HG02943 (cell line): ENCODE measurements around the gene CDCA3.

Experiments
- ATAC-seq: cut with Tn5 transposase; IDR thresholded peaks from one replicate; pipeline ENCODE4 v1.9.1; 2021; ENCODE audit warnings: mild to moderate bottlenecking, low read depth, moderate library complexity; ENCODE audit not compliant: unreplicated experiment

The CDCA3 gene

DNA sequence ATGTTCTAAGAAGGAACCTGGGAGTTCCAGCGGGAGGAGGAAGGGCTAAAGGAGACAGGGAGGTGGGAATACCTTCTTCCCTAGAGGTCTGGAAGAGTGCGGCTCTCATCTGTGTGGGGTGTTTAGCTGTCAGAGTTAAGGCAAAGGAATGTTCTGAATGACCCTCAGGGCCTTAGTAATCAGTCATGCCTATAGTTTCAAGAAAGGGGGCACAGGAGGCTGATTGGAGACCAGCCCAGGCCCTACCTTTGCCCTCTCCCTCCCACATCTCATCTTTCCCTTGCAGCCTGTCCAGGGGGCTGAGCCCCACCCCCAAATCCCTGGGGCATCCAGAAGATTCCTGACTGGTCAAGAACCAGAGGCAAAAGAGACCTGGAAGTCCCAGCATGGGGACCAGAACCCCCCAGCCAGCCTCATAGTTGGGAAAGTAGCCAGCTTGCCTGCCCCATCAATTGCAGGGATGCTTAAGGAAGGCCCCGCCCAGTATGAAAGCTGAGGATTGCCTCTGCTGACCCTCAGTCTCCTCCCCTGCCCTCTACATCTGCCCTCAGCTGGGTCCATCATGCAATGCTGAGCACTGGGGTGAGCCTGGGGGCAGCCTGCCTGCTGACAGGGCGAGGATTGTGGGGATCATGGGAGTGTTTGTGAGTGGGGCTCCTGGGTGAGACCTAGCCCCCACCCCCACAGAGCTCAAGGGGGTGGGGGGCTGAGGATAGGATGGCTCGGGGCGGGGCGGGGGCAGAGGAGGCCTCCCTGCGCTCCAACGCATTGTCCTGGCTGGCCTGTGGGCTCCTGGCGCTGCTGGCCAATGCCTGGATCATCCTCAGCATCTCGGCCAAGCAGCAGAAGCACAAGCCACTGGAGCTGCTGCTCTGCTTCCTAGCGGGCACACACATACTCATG, 27.7 kb downstream of the CDCA3 start:
- no peak for ATAC-seq

DNA sequence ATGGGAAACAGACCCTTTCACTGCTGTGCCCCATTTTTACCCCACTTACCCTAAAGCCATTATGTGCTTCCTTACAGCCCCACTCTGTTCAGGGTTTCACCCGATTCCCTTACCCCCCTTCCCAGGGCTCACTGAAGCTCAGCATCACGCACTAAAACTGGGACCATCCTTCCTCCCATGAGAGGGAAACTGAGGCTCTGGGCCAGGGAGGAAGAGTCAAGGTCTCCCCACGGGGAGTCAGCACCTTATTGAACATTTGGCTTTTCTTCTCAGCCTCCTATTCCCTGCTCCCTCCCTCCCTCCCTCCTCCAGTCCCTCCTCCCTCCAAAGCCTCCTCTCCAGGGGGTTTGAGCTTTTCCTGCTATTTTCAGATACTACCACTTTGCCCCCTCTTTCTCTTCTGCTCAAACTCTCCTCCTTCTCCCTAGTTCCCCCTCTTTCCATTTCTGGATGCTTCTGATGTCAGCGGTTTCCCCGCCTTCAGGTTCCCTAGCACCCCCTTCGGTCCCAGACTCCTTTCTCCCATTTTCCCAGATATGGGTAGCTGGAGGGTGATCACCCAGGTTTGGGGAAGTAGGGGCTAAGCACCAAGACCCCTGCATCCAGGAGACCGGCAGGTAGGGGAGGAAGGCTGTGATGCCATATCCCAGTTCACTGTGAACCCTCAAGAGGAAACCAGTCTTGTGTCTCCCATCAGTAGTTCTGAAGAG, 28.5 kb downstream of the CDCA3 start:
- no peak for ATAC-seq

DNA sequence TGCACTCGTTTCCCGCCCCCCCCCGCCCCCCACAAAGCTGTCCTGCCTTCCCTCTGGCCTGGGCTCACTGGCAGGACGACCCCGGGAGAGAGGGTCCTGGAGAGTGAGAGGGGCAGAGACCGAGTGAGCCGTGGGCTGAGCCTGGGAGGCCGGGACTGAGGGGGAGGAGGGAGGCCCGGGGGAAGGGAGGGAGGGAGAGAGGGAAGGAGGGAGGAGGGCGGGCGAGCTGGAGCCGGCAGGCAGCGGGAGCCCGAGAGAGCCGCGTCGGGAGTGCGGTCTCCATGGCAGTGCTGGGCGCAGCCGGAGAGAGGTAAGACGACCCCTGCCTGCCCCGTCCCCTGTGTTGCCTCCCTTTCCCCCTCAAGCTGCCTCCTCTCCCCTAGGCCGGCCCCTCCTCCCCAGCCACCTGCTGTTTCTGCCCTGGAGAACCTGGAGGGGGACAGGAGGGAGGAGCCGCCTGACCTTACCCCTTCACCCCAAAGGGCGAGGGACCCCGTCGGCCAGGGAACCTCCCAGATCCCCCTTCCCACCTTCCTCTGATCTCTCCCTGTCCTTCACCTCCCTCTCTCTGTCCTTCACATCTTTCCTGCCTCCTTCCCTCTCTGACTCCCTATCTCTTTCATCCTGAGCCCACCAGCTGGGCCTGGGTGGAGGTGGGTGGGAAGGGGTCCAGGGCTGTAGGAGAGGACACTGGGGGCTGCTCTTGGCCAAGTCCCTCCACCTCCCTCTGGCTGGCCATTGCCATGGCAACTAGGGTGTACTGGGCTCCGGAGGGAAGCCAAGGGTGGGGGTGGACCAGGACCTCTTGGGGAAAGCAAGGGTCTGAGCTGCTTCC, 29.3 kb downstream of the CDCA3 start, which contains the start of gene GPR162:
GPR162 (plus strand) TSS at position 231 of the 835 bp plus-strand sequence. CDS start 2,078 bp downstream, outside the sequence.
- ATAC-seq: no peak

DNA sequence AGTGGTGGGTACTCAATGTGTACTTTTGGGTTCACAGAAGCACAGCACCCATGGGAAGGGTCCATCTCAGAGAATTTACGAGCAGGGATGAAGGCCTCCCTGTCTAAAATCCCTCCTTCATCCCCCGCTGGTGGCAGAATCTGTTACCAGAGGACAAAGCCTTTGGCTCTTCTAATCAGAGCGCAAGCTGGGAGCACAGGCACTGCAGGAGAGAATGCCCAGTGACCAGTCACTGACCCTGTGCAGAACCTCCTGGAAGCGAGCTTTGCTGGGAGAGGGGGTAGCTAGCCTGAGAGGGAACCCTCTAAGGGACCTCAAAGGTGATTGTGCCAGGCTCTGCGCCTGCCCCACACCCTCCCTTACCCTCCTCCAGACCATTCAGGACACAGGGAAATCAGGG, 30.9 kb downstream of the CDCA3 start:
- ATAC-seq: no peak

DNA sequence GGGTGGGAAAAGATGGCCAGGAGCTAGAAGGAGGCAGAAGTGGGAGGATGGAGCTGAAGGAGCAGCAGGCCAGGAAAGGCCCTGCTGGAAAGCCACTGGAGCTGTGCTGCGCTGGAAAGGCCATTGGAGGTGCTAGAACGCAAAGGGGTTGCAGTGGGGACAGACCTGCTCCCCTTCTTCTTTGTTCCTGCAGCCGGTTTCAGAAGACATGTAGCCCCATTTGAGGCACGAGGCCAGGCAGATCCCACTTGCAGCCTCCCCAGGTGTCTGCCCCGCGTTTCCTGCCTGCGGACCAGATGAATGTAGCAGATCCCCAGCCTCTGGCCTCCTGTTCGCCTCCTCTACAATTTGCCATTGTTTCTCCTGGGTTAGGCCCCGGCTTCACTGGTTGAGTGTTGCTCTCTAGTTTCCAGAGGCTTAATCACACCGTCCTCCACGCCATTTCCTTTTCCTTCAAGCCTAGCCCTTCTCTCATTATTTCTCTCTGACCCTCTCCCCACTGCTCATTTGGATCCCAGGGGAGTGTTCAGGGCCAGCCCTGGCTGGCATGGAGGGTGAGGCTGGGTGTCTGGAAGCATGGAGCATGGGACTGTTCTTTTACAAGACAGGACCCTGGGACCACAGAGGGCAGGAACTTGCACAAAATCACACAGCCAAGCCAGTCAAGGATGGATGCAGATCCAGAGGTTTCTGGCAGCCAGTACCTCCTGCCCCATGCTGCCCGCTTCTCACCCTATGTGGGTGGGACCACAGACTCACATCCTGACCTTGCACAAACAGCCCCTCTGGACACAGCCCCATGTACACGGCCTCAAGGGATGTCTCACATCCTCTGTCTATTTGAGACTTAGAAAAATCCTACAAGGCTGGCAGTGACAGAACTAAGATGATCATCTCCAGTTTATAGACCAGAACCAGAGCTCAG, 31.7 kb downstream of the CDCA3 start:
- ATAC-seq: no peak

DNA sequence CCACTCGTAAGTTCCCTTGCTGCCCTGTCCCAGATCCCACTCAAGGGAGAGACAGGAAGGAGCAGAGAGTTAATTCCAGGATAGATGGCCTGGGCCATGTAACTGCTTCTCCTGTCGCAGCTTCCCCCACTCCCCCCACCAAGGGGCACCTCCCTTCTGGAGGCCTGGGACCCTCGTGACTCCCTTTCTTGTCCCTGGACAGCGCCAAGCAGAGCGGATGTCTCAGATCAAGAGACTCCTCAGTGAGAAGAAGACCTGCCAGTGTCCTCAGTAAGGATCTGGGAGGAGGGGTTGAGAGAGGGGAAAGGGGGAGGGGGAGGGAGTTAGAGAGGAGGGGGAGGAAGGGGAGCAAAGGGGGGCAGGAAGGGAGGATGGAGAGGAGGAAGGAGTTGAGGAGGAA, 32.4 kb downstream of the CDCA3 start:
- ATAC-seq: no peak

DNA sequence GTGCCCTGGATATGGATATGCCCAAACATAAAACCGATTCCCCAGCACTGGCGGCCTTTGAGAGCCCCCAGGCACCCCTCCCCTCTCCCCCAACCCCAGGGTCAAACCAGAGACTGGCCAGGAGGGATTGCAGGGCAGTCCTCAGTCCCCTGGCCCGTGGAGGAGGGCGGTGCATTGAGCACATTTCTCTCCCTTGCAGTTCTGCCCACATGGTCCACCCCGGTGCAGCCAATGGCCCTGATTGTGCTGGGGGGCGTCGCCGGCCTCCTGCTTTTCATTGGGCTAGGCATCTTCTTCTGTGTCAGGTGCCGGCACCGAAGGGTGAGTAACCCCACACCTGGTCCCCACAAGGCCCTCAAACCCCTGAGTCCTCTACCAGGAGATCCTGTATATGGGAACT, 32.9 kb downstream of the CDCA3 start:
- no peak for ATAC-seq

DNA sequence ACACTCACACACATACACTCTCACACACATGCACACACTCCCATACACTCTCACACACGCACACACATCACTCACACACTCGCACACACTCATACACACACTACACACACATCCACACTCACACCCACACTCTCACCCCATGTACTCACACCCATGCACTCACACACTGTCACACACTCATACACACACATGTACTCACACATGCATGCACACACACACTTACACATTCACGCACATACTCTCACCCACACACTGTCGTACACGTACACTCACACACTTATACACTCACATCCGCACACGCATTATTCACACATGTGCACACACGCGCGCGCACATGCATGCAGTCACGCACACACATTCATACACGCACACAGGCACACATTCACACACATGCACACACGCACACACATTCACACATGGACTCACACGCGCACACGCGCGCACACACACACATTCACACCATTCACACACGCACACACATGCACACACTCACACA, 33.4 kb downstream of the CDCA3 start:
- ATAC-seq: no peak

DNA sequence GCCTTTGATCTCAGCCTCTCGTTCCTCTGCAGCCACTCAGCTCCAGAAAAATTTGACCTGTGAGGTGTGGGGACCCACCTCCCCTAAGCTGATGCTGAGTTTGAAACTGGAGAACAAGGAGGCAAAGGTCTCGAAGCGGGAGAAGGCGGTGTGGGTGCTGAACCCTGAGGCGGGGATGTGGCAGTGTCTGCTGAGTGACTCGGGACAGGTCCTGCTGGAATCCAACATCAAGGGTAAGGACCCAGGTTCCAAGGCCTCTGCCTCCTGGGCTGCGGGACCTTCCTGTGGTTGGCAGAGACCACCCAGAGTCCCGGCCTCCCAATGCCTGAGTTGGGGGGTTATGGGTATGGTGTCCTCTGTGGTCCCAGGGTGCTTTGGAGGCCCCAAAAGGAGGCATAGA, 34.0 kb downstream of the CDCA3 start:
- ATAC-seq: no peak

DNA sequence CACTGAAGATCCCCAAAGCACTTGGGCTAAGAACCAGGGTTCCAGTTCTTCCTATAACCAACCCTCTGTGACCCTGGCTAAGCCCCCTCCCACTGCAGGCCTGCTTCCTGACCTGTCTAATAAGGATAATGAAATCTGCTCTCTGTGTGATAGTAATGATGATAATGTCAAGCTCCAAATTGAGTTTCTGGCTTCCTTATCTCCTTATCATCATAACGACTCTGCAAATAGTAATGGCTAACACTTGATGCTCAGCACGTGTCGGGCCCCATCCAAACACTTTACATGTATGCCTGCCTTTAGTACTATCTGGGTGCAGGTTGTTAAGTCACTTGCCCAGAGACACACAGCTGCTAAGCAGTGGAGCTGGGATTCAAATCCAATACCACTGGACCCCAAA, 34.5 kb downstream of the CDCA3 start:
- no peak for ATAC-seq

DNA sequence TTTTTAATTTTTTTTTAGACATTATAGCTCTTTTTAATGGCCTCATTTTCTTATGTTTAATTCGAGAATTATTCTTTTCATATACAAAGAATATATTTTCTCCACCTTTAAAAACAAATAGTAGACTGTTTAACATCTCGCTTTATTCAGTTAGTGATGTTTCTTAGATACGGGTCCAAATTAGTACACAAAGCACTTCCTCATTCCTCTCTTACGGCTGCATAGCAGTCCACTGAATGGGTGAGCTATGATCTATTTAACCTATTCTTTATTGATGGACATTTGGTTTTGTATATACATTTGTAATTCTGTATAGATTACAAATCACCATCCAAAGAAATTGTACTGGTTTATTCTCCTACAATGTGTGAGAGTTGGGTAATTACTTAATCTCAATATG, 37.7 kb downstream of the CDCA3 start:
- no peak for ATAC-seq

DNA sequence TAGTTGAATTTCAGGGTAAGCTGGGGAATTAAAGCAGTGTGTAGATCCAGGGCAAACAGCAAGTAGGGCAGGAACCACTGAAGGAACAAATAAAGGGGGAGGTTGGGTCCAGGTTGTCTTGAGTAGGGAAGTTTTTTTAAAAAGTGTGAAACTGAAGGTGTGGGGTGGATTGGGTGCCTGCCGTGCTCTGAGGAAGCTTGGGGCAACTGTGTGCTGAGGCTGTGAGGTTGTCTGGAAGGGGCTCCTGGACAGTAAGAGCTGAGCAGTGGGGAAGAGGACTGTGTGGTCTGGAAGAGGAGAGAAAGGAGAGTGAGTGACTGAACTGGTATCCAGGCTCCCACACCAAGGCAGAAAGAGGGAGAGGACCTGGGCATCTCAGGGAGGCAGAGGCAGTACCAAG, 40.3 kb downstream of the CDCA3 start:
- no peak for ATAC-seq

DNA sequence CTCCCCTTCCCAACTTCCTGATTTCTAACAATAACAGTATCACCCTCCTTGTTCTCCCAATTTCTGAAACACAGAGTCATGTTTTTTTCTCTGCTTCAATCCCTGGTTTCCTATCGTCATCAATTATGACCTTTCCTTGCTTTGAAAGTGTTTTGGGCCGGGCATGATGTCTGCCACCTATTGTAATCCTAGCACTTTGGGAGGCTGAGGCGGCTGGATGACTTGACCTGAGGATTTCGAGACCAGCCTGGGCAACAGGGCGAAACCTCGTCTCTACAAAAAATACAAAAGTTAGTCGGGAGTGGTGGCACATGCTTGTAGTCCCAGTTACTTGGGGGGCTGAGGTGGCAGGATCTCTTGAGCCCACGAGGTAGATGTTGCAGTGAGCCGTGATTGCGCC, 42.0 kb downstream of the CDCA3 start:
- ATAC-seq: no peak

DNA sequence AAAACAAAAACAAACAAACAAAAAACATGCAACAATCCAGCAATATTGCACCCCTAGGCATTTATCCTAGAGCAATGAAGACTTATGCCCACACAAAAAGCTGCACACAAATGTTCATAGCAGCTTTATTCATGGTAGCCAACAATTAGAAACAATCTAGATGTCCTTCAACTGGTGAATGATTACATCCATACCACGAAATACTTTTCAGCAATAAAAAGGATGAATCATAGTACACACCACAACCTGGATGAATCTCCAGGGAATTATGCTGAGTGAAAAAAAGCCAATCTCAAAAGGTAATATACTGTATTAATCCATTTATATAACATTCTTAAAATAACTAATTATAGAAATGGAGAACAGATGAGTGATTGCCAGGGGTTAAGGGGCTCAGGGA, 43.9 kb downstream of the CDCA3 start:
- no peak for ATAC-seq

DNA sequence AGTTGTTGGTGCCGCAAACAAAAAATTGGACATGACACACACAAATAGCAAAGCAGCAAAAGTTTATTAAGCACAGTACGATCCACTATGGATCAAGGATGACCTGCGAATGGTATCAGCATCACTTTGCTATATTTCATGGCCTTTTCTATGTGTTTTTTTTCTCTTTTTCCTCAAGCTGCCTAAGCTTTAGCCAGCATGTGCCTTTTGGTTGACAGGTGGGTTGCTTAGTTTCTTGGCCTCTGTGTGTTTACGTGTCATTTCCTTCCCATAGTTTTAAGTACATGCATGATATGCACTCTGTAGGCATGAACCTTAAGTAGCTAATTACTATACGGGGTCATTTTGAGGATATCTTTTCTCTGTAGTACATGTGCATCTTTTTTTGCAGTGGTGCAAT, 51.9 kb downstream of the CDCA3 start:
- no peak for ATAC-seq
